ENCODE results near the gene ZNF492.

DNA sequence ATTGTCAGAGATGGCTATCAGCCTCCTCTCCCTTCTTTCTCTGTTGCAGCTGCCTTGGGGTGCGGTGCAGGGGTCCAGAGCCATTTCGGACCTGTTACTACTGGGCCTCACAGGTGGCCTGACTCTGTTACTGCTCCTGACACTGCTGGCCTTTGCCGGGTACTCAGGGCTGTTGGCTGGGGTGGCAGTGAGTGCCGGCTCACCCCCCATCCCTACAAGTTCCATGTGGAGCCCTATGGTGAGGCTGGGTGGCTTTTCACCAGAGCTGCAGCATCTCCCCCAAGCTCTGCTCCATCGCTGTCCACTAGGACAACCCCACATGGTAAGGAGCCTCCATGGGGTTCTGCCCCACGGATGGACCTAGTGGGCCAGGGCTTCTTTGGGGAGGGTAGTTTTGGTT, 13.7 kb upstream of the ZNF492 start:
- TF ChIP-seq, protein P1, sequence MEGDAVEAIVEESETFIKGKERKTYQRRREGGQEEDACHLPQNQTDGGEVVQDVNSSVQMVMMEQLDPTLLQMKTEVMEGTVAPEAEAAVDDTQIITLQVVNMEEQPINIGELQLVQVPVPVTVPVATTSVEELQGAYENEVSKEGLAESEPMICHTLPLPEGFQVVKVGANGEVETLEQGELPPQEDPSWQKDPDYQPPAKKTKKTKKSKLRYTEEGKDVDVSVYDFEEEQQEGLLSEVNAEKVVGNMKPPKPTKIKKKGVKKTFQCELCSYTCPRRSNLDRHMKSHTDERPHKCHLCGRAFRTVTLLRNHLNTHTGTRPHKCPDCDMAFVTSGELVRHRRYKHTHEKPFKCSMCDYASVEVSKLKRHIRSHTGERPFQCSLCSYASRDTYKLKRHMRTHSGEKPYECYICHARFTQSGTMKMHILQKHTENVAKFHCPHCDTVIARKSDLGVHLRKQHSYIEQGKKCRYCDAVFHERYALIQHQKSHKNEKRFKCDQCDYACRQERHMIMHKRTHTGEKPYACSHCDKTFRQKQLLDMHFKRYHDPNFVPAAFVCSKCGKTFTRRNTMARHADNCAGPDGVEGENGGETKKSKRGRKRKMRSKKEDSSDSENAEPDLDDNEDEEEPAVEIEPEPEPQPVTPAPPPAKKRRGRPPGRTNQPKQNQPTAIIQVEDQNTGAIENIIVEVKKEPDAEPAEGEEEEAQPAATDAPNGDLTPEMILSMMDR (IDR thresholded peaks at IDR 0.05 in 2 of 3, conservative IDR thresholded peaks at IDR 0.05 in 1 of 3; ENCODE audit: insufficient read depth in 2 of 3, low read depth in 1 of 3, low read length in 3 of 3) = no peak
- TF ChIP-seq TAF1 (IDR thresholded peaks at IDR 0.05; ENCODE audit: control insufficient read depth, extremely low read depth, insufficient read depth, low read length, severe bottlenecking) (no peak), RBBP5 (IDR thresholded peaks at IDR 0.05; ENCODE audit: borderline replicate concordance, insufficient read depth, low read length, poor library complexity, severe bottlenecking) (no peak), JUND (IDR thresholded peaks at IDR 0.05; ENCODE audit: borderline replicate concordance, low read depth, low read length) (no peak), JUND (tag; IDR thresholded peaks at IDR 0.05; ENCODE audit: borderline replicate concordance, low read depth, low read length) (no peak), PRMT5 (CRISPR knock-in tag; IDR thresholded peaks at IDR 0.05) (no peak)

Data from K562 (cell line).